ENCODE results near the gene VSIG10L.

The VSIG10L gene

DNA sequence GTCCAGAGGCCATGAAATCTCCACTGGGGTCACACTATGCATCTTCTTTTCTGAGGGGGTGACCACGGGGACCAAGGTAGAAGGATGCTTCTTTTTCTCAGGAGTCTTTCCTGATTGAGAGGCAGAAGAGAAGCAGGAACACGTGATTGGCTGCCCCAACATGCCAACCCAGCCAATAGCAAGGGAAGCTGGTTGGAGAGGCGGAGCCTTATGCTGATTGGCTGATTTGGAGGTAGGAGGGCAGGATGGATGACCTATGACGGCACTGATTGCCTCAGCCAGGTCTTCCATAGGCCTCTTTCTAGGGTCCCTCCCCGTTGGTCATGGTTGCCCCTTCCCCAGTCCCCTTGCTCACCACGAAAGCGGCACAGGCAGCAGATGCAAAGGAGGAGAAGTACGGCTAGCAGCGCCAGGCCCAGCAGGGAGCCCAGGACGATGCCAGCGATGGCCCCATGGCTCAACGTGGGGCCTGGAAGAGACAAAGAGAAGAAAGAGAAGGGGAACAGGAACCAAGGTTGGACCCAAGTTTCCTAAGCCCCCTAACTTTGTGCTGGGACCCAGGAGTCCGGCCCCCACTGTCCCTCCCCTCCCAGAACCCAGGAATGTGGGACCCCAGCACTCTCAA lies 8.0 kb downstream of the VSIG10L start:
- no peaks in the 10 kb centered on the region for H3K4me1 ChIP-seq (ENCODE audit: insufficient read depth, low read length)
- H3K36me3 ChIP-seq (ENCODE audit: insufficient read depth, low read depth, low read length) = peaks cover 16% of the 10 kb centered on the region
- H3K27ac ChIP-seq (ENCODE audit: low read length) = no peak overlapping the region
- no peaks in the 10 kb centered on the region for H3K27me3 ChIP-seq (ENCODE audit: insufficient read depth, low read length)
- no peak overlapping the region for H3K4me3 ChIP-seq (ENCODE audit: low read length)
- no peaks in the 10 kb centered on the region for H3K9me3 ChIP-seq (ENCODE audit: insufficient read depth, low read depth, low read length)
- H3K9ac ChIP-seq (ENCODE audit: low read depth, low read length) = no peak overlapping the region

DNA sequence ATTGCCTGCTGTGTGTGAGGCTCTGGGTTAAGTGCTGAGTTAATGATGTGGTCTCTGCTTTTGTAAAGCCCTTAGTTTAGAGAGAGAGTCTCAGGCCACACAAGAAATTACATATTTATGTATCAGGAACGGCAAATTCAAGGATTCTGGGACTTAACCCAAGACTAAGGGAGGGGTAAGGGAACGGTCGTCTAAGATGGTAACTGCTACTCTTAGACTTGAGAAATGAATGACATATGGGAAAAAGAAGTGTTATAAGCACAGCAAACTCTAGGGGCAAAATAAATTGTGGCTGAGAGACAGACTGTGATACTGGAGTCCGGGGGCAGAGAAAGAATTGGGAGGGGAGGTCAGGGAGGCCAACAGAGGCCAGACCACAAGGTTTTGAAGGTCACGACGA lies 10.2 kb downstream of the VSIG10L start:
- Histone ChIP-seq H3K4me1 (ENCODE audit: insufficient read depth, low read length) (peaks cover 2% of the 10 kb centered on the region; the same call in 1 of the 2 replicates), H3K36me3 (ENCODE audit: insufficient read depth, low read depth, low read length) (peaks cover 16% of the 10 kb centered on the region), H3K9me3 (ENCODE audit: insufficient read depth, low read depth, low read length) (no peaks in the 10 kb centered on the region), H3K27me3 (ENCODE audit: insufficient read depth, low read length) (peaks cover 9% of the 10 kb centered on the region), H3K9ac (ENCODE audit: low read depth, low read length) (no peak overlapping the region), H3K4me3 (ENCODE audit: low read length) (no peak overlapping the region), H3K27ac (ENCODE audit: low read length) (no peak overlapping the region)

DNA sequence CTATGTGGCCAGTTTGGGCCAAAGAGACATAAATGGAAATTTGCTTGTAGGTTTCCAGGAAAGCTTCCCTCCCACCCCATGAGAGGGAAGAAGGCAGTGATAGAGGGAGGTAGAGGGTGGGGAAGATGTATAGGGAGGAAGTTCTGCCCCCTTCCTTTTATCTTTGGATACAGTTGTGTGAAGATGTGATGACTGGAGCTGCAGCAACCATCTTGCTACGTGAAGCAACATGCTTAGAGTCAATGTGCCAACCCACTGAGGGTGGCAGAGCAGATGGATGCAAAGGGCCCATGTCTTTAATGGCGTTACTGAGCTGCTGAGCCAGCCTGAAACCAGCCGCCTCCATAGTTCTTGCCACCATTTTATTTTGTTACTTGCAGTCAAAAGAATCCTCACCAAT lies 10.7 kb downstream of the VSIG10L start:
- Histone ChIP-seq H3K9me3 (ENCODE audit: insufficient read depth, low read depth, low read length) (no peaks in the 10 kb centered on the region), H3K27ac (ENCODE audit: low read length) (no peak overlapping the region), H3K27me3 (ENCODE audit: insufficient read depth, low read length) (peaks cover 13% of the 10 kb centered on the region), H3K4me3 (ENCODE audit: low read length) (no peak overlapping the region), H3K4me1 (ENCODE audit: insufficient read depth, low read length) (peaks cover 2% of the 10 kb centered on the region; the same call in 1 of the 2 replicates), H3K36me3 (ENCODE audit: insufficient read depth, low read depth, low read length) (peaks cover 16% of the 10 kb centered on the region), H3K9ac (ENCODE audit: low read depth, low read length) (no peak overlapping the region)

DNA sequence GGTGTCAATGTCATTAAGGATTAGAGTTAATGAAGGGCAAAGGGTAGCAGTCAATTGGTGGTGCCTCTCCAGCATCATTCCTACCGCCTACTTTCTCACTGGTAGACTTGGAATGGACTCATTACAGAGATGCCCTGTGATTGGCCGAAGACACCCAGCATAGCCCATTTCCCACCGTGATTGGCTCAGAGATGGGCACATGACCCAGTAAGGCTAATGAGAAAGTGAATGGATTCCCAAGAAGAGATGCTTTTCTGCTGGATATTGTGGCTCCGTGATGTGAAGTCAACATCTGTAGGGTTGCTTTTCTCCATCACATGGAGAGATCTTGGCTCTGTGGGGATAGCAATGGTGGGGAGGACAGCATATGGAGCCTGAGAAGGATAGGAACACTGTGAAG lies 11.6 kb downstream of the VSIG10L start:
- Histone ChIP-seq H3K27ac (ENCODE audit: low read length) (no peak overlapping the region), H3K9ac (ENCODE audit: low read depth, low read length) (no peak overlapping the region), H3K9me3 (ENCODE audit: insufficient read depth, low read depth, low read length) (no peaks in the 10 kb centered on the region), H3K36me3 (ENCODE audit: insufficient read depth, low read depth, low read length) (peaks cover 16% of the 10 kb centered on the region), H3K4me3 (ENCODE audit: low read length) (no peak overlapping the region), H3K4me1 (ENCODE audit: insufficient read depth, low read length) (peaks cover 2% of the 10 kb centered on the region; the same call in 1 of the 2 replicates), H3K27me3 (ENCODE audit: insufficient read depth, low read length) (peaks cover 20% of the 10 kb centered on the region)

DNA sequence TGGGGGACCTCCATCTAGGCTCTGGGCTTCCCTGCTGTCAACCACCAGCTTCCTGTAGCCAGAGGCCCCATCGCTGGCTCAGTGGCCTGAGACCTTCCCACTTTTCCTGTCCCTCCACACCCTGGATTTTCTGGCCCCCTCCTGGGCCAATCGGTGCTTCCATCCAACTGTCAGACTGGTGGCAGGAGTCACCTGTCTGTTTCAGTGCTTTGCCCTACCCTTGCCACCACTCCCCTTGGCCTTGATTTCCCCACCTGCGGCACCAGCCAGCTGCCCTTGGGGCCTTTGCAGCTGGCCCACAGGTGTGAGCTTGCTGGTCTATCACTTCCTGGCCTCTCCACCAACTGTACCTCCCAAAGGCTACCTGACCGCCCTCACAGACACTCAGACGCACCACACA lies 12.5 kb downstream of the VSIG10L start:
- H3K36me3 ChIP-seq (ENCODE audit: insufficient read depth, low read depth, low read length) = peaks cover 16% of the 10 kb centered on the region
- no peak overlapping the region for H3K4me3 ChIP-seq (ENCODE audit: low read length)
- H3K9me3 ChIP-seq (ENCODE audit: insufficient read depth, low read depth, low read length) = no peaks in the 10 kb centered on the region
- no peak overlapping the region for H3K27ac ChIP-seq (ENCODE audit: low read length)
- H3K4me1 ChIP-seq (ENCODE audit: insufficient read depth, low read length) = peaks cover 2% of the 10 kb centered on the region; the same call in 1 of the 2 replicates
- no peak overlapping the region for H3K9ac ChIP-seq (ENCODE audit: low read depth, low read length)
- peaks cover 20% of the 10 kb centered on the region for H3K27me3 ChIP-seq (ENCODE audit: insufficient read depth, low read length)

DNA sequence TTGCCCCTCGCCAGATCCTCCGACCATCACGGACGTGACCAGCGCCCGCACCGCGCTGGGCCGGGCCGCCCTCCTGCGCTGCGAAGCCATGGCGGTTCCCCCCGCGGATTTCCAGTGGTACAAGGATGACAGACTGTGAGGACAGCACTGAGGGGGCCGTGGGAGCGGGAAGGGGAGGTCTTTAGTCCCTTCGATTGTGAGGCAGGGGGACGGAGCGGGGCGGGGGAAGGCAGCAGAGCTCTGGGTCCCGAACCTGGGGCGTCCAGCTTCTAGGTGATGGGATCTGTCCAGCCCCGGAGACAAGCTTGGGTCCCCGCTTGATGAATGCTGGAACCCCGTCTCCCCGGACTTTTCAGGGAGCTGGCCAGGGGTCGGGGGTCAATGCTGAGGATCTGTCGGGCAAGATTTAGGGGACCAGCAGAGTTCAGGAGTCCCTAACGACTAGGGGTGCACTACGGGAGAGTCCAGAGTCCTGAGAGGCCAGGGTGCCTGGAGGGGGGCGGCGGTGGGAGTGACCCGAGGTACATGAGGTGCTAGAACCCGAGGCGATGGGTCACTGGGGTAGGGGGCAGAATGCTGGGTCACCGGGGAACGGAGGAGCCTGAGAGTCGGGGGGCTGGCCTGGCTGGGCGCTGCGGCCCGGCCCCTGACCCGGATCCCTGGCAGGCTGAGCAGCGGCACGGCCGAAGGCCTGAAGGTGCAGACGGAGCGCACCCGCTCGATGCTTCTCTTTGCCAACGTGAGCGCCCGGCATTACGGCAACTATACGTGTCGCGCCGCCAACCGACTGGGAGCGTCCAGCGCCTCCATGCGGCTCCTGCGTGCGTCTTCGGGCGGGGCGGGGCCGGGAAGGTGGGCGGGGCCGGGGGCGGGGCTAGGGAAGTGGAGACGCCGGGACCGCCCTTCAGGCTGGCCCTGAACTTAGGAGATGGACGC lies 14.6 kb downstream of the VSIG10L start:
- Histone ChIP-seq H3K36me3 (ENCODE audit: insufficient read depth, low read depth, low read length) (peaks cover 15% of the 10 kb centered on the region), H3K27me3 (ENCODE audit: insufficient read depth, low read length) (peaks cover 20% of the 10 kb centered on the region), H3K9me3 (ENCODE audit: insufficient read depth, low read depth, low read length) (no peaks in the 10 kb centered on the region), H3K27ac (ENCODE audit: low read length) (no peak overlapping the region), H3K9ac (ENCODE audit: low read depth, low read length) (peak overlapping the region; percentile 55; the same call in 1 of the 2 replicates), H3K4me3 (ENCODE audit: low read length) (peak overlapping the region; percentile 62), H3K4me1 (ENCODE audit: insufficient read depth, low read length) (peaks cover 2% of the 10 kb centered on the region; the same call in 1 of the 2 replicates)

DNA sequence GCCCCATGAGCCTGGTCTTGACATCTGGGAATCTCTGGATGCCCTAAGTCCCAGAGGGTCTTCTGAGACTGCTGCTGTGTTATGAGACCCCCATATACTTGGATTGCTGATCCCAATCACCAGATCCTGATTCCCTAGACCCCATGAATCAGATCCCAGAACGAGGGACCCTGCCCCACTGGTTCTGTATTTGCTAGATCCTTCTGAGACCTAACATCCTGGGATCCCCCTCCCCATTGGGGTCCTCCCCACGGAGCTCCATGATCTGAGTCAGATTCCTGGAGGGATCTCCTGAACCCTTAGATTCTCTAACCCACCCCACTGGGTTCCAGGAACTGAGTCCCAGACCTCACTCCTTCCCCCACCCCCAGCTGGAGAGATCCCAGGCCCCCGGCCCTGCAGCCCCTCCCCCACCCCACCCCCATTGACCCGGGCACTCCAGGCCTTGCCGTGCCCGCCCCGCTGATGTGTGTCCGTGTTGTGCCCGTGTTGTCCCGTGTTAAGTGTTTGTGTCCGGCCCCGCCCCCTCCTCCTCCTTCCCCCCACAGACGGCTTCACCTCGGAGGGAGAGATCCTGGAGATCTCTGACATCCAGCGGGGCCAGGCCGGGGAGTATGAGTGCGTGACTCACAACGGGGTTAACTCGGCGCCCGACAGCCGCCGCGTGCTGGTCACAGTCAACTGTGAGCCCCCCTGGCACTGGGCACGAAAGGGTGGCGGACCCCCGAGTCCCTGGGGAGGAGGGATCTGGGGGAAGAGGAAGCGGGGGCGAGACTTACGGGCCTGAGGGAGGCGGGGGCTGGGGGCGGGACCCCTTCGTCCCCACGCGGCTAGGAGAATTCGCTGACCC lies 15.5 kb downstream of the VSIG10L start:
- no peaks in the 10 kb centered on the region for H3K9me3 ChIP-seq (ENCODE audit: insufficient read depth, low read depth, low read length)
- peak overlapping the region; percentile 62; the same call in 1 of the 2 replicates for H3K4me3 ChIP-seq (ENCODE audit: low read length)
- peaks cover 20% of the 10 kb centered on the region for H3K27me3 ChIP-seq (ENCODE audit: insufficient read depth, low read length)
- no peak overlapping the region; the same call in 1 of the 2 replicates for H3K9ac ChIP-seq (ENCODE audit: low read depth, low read length)
- peaks cover 6% of the 10 kb centered on the region for H3K36me3 ChIP-seq (ENCODE audit: insufficient read depth, low read depth, low read length)
- H3K4me1 ChIP-seq (ENCODE audit: insufficient read depth, low read length) = peaks cover 2% of the 10 kb centered on the region; the same call in 1 of the 2 replicates
- no peak overlapping the region for H3K27ac ChIP-seq (ENCODE audit: low read length)

DNA sequence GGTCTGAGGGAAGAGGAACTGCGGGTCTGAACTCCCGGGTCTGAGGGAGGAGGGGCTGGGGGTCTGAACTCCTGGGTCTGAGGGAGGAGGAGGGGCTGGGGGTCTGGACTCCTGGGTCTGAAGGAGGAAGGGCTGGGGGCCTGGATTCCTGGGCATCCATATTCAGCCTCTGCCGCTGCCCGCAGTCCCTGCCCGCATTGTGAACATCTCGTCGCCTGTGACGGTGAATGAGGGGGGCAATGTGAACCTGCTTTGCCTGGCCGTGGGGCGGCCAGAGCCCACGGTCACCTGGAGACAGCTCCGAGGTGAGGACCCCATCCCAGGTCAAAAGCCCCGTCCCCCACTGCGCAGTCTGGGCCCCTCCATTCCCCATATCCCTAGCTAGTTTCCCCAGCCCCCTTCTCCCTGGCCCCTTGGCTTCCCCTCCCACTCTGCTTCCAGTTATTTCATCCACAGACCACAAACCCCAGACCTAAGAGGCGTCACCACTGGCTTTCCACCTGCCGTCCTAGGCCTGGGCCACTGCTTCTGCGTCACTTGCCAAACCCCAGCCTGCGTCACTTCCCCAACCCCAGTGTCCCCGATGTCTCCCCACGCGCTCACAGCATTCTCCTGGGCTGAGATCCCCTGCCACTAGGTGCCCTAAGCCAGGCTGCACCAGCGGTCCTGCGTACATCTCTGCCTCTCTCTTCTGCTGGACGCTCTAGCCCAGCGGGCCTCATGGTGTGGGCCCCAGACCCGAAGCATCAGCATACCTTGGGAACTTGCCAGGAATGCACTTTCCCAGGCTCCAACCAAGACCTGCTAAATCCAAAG lies 16.6 kb downstream of the VSIG10L start:
- H3K27me3 ChIP-seq (ENCODE audit: insufficient read depth, low read length) = peaks cover 20% of the 10 kb centered on the region
- 0 out of 2 replicates have a peak, but pooled peaks cover 3% of the 10 kb centered on the region for H3K36me3 ChIP-seq (ENCODE audit: insufficient read depth, low read depth, low read length)

DNA sequence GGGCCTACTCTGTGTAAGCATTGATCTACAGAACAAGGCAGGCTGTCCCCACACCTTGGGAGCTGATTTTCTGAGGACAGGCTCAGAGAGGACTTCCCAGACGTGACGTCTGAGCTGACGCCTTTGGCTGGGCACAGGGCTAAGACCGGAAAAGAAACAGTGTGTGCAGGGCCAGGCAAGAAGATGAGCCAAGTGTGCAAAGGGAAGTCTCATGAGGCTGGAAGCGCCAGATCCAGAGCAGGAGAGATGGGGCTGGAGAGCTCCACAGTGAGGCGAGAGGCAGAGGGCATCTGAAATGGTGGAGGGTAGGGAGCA lies 17.8 kb downstream of the VSIG10L start:
- H3K9me3 ChIP-seq (ENCODE audit: insufficient read depth, low read depth, low read length) = no peaks in the 10 kb centered on the region
- H3K27me3 ChIP-seq (ENCODE audit: insufficient read depth, low read length) = peaks cover 20% of the 10 kb centered on the region
- H3K36me3 ChIP-seq (ENCODE audit: insufficient read depth, low read depth, low read length) = no peaks in the 10 kb centered on the region
- H3K9ac ChIP-seq (ENCODE audit: low read depth, low read length) = no peak overlapping the region
- H3K4me1 ChIP-seq (ENCODE audit: insufficient read depth, low read length) = peaks cover 2% of the 10 kb centered on the region; the same call in 1 of the 2 replicates
- no peak overlapping the region for H3K4me3 ChIP-seq (ENCODE audit: low read length)
- H3K27ac ChIP-seq (ENCODE audit: low read length) = no peak overlapping the region

More for the DNA sequence above, 16.6 kb downstream of the VSIG10L start:
- no peaks in the 10 kb centered on the region for H3K9me3 ChIP-seq (ENCODE audit: insufficient read depth, low read depth, low read length)
- peaks cover 2% of the 10 kb centered on the region; the same call in 1 of the 2 replicates for H3K4me1 ChIP-seq (ENCODE audit: insufficient read depth, low read length)
- no peak overlapping the region for H3K27ac ChIP-seq (ENCODE audit: low read length)
- no peak overlapping the region for H3K4me3 ChIP-seq (ENCODE audit: low read length)
- no peak overlapping the region for H3K9ac ChIP-seq (ENCODE audit: low read depth, low read length)

DNA sequence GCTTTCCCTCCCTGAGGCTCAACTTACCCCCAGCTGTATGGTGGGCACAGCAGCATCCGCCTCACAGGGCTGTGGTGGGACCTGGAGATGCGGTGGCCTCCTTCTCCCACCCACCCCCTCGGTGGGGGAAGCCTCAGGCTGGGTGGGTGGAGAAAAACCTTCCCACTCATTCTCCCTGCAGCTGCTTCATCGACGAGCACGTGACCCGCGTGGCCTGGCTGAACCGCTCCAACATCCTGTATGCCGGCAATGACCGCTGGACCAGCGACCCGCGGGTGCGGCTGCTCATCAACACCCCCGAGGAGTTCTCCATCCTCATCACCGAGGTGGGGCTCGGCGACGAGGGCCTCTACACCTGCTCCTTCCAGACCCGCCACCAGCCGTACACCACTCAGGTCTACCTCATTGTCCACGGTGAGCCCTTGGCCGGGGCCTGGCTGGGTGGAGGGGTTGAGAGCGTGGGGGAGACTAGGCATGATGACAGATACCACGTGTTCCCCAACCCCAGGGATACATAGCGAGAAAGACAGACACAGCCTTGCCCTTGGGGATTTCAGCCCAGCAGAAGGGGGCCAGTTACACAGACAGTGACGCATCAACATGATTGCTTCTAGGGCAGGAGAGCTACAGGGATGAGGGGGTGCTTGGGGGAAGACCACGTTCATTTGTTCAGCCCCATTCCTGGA lies 18.3 kb downstream of the VSIG10L start:
- peaks cover 20% of the 10 kb centered on the region for H3K27me3 ChIP-seq (ENCODE audit: insufficient read depth, low read length)
- no peaks in the 10 kb centered on the region for H3K36me3 ChIP-seq (ENCODE audit: insufficient read depth, low read depth, low read length)
- H3K9ac ChIP-seq (ENCODE audit: low read depth, low read length) = no peak overlapping the region

More for the DNA sequence above, 18.3 kb downstream of the VSIG10L start:
- Histone ChIP-seq H3K4me3 (ENCODE audit: low read length) (no peak overlapping the region), H3K4me1 (ENCODE audit: insufficient read depth, low read length) (peaks cover 2% of the 10 kb centered on the region; the same call in 1 of the 2 replicates), H3K27ac (ENCODE audit: low read length) (no peak overlapping the region), H3K9me3 (ENCODE audit: insufficient read depth, low read depth, low read length) (no peaks in the 10 kb centered on the region)

Measured in iPS-20b (cell line).